TTC549 (cell line): ENCODE data around the gene KRTAP5-6.

Experiments used
- FAIRE-seq: peaks from 2 replicates; lab custom pipeline; 2012; peaks lifted over from hg19 to GRCh38; lab: Jason Lieb, UNC

The KRTAP5-6 gene

GRCh38 chr11:1733716-1734640, 37.0 kb downstream of the KRTAP5-6 start:
- FAIRE-seq: no peak

- FAIRE-seq: no peak
Observed at GRCh38 chr11:1734641-1735081, 37.7 kb downstream of the KRTAP5-6 start.

GRCh38 chr11:1735271-1735670, 38.3 kb downstream of the KRTAP5-6 start:
- FAIRE-seq: no peak

- FAIRE-seq: no peak
Observed at GRCh38 chr11:1736447-1736992, 39.5 kb downstream of the KRTAP5-6 start.

- no peak for FAIRE-seq
Observed at GRCh38 chr11:1737080-1737757, 40.2 kb downstream of the KRTAP5-6 start.

- no peak for FAIRE-seq
Observed at GRCh38 chr11:1738380-1738779, 41.4 kb downstream of the KRTAP5-6 start.

- FAIRE-seq: no peak
Observed at GRCh38 chr11:1739576-1739975, 42.6 kb downstream of the KRTAP5-6 start.

- FAIRE-seq: no peak
Observed at GRCh38 chr11:1740786-1741530, 44.0 kb downstream of the KRTAP5-6 start.

- FAIRE-seq: no peak
Observed at GRCh38 chr11:1741741-1742140, 44.7 kb downstream of the KRTAP5-6 start.

GRCh38 chr11:1742371-1742770, 45.4 kb downstream of the KRTAP5-6 start:
- no peak for FAIRE-seq

GRCh38 chr11:1742869-1743584, 46.0 kb downstream of the KRTAP5-6 start:
- no peak for FAIRE-seq

GRCh38 chr11:1743585-1744136, 46.7 kb downstream of the KRTAP5-6 start:
- FAIRE-seq: no peak

- no peak for FAIRE-seq
Observed at GRCh38 chr11:1744137-1744886, 47.3 kb downstream of the KRTAP5-6 start.

GRCh38 chr11:1744891-1745700, 48.1 kb downstream of the KRTAP5-6 start:
- no peak for FAIRE-seq

- no peak for FAIRE-seq
Observed at GRCh38 chr11:1745701-1746320, 48.8 kb downstream of the KRTAP5-6 start.

- no peak for FAIRE-seq
Observed at GRCh38 chr11:1746511-1746931, 49.5 kb downstream of the KRTAP5-6 start.

- FAIRE-seq: no peak
Observed at GRCh38 chr11:1746956-1747752, 50.2 kb downstream of the KRTAP5-6 start.
